Lower leg skin (tissue), 3 donors: ENCODE data around the gene AP5Z1.

Experiments
- POLR2A ChIP-seq, 2 donors: fragments of 450-650 bp; IDR thresholded peaks; one replicate each; pipeline ENCODE4 v1.6.1; 2016 to 2017; ENCODE audit warnings: antibody characterized with exemption in 2 of 2, mild to moderate bottlenecking in 1 of 2, moderate library complexity in 1 of 2
- TF ChIP-seq, protein P1 (sequence below), 3 donors: fragments of 450-650 bp; IDR thresholded peaks; one replicate each; pipeline ENCODE4 v1.5.1; 2016; ENCODE audit warnings: antibody characterized with exemption in 3 of 3, mild to moderate bottlenecking in 3 of 3, moderate library complexity in 2 of 3

DNA sequence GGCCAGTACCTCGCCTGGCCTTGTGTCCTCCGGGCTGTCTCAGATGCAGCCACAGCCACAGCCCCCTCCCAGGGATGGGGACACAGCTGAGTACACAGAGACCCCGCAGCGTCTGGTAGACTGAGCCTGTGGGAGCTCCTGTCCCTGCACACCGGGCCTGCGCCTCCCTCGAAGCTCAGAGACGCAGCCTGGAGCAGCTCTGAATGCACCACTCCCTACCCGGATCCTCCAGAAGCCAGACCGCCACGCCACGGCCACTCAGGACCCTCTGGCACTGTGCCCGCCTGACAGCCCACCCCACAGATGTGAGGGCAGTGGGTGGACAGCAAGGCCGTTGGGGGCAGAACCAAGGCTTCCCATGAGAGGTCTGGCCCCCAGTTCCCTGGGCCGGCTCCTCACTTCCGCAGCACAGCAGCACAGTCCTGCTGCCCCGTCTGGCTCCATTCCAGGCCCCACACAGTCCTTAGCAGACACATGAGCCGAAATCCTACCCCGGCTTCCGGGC, 45.6 kb downstream of the AP5Z1 start:
- TF ChIP-seq, protein P1, sequence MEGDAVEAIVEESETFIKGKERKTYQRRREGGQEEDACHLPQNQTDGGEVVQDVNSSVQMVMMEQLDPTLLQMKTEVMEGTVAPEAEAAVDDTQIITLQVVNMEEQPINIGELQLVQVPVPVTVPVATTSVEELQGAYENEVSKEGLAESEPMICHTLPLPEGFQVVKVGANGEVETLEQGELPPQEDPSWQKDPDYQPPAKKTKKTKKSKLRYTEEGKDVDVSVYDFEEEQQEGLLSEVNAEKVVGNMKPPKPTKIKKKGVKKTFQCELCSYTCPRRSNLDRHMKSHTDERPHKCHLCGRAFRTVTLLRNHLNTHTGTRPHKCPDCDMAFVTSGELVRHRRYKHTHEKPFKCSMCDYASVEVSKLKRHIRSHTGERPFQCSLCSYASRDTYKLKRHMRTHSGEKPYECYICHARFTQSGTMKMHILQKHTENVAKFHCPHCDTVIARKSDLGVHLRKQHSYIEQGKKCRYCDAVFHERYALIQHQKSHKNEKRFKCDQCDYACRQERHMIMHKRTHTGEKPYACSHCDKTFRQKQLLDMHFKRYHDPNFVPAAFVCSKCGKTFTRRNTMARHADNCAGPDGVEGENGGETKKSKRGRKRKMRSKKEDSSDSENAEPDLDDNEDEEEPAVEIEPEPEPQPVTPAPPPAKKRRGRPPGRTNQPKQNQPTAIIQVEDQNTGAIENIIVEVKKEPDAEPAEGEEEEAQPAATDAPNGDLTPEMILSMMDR (IDR thresholded peaks at IDR 0.05) = no peak
- TF ChIP-seq POLR2A (IDR thresholded peaks at IDR 0.05) = no peak
